PC-3 (cell line): Measurements from ENCODE around the gene ZP3.

Source experiments
- EZH2 ChIP-seq: fragments of 300-600 bp; sonication (generic); IDR thresholded peaks from one replicate; pipeline ENCODE4 v1.6.1; 2017; ENCODE audit warnings: antibody characterized with exemption, mild to moderate bottlenecking, low read length; ENCODE audit not compliant: unreplicated experiment
- TF ChIP-seq, protein P1 (sequence below): fragments of 300-600 bp; sonication (generic); conservative IDR thresholded peaks from 2 replicates; pipeline ENCODE4 v1.5.1; 2017; ENCODE audit warnings: antibody characterized with exemption, low read depth, mild to moderate bottlenecking, low read length

DNA sequence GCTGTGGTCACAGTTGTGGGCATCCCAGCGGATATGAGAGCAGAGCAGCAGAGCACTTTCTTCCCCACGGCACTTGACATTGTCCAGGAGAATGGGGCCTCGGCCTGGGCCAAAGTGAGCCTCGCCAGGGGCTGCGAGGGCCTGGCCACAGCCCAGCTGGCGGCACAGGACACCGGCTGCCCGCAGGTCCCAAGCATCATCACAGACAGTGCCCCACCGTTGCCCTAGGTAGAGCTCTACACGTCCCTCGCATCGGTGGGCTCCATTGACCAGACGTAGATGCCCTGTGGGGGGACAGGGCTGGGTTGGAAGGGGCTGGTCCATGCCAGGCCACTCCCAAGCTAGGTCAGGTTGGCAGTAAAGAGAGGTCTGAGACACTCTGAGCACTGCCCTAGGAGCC, 34.7 kb upstream of the ZP3 start:
- TF ChIP-seq, protein P1, sequence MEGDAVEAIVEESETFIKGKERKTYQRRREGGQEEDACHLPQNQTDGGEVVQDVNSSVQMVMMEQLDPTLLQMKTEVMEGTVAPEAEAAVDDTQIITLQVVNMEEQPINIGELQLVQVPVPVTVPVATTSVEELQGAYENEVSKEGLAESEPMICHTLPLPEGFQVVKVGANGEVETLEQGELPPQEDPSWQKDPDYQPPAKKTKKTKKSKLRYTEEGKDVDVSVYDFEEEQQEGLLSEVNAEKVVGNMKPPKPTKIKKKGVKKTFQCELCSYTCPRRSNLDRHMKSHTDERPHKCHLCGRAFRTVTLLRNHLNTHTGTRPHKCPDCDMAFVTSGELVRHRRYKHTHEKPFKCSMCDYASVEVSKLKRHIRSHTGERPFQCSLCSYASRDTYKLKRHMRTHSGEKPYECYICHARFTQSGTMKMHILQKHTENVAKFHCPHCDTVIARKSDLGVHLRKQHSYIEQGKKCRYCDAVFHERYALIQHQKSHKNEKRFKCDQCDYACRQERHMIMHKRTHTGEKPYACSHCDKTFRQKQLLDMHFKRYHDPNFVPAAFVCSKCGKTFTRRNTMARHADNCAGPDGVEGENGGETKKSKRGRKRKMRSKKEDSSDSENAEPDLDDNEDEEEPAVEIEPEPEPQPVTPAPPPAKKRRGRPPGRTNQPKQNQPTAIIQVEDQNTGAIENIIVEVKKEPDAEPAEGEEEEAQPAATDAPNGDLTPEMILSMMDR = no peak
- TF ChIP-seq EZH2 = no peak
